PC-3 (cell line): ENCODE measurements around the gene KLHL36.

Experiments
- EZH2 ChIP-seq: fragments of 300-600 bp; sonication (generic); IDR thresholded peaks from one replicate; pipeline ENCODE4 v1.6.1; 2017; ENCODE audit warnings: antibody characterized with exemption, mild to moderate bottlenecking, low read length; ENCODE audit not compliant: unreplicated experiment
- EZH2phosphoT487 ChIP-seq: fragments of 300-600 bp; sonication (generic); IDR thresholded peaks from 2 replicates; pipeline ENCODE4 v1.6.1; 2018; ENCODE audit warnings: mild to moderate bottlenecking, antibody characterized with exemption, low read length, borderline replicate concordance
- TF ChIP-seq, protein P1 (sequence below): fragments of 300-600 bp; sonication (generic); conservative IDR thresholded peaks from 2 replicates; pipeline ENCODE4 v1.5.1; 2017; ENCODE audit warnings: antibody characterized with exemption, low read depth, mild to moderate bottlenecking, low read length

DNA sequence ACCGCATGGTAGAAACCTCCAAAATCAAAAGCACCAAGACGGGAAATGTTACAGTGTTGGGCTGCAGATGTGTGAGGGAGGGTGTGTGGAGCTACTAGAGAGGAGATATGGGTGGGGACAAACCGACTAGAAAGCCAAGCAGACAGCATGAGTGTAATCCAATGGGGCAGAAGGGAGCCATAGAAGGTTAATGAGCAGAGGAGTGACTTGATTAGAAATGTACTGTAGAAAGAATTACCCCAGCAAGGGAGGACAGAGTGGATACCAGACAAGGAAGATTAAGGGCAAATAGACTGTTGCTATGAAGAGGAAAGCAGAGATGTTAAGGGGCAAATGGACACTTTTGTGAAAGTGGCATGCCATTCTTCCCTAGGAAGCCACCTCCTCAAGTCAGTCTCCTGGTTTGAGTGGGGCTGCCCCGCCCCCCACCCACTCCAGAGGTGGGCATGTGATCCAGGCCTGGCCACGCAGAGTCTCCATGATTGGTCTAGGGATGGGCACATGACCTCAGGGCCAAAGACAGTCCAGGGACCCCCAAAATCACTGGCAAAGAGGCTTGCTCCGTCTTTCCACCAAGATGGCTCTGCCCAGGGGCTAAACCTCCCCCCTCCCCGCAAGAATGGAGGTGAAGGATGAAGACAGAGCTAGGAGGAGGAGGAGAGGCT is 34.8 kb upstream of the KLHL36 start:
- TF ChIP-seq, protein P1, sequence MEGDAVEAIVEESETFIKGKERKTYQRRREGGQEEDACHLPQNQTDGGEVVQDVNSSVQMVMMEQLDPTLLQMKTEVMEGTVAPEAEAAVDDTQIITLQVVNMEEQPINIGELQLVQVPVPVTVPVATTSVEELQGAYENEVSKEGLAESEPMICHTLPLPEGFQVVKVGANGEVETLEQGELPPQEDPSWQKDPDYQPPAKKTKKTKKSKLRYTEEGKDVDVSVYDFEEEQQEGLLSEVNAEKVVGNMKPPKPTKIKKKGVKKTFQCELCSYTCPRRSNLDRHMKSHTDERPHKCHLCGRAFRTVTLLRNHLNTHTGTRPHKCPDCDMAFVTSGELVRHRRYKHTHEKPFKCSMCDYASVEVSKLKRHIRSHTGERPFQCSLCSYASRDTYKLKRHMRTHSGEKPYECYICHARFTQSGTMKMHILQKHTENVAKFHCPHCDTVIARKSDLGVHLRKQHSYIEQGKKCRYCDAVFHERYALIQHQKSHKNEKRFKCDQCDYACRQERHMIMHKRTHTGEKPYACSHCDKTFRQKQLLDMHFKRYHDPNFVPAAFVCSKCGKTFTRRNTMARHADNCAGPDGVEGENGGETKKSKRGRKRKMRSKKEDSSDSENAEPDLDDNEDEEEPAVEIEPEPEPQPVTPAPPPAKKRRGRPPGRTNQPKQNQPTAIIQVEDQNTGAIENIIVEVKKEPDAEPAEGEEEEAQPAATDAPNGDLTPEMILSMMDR = no peak
- no peak for TF ChIP-seq EZH2phosphoT487
- no peak for TF ChIP-seq EZH2
